HEK293 (cell line): ENCODE data around the gene GABBR2.
A peak's percentile ranks its signal among the peaks of the same experiment; 100 is the strongest.

ENCODE experiments used
- BCL11A ChIP-seq: fragments of 450-650 bp; formaldehyde crosslinking; IDR thresholded peaks from 2 replicates; pipeline ENCODE4 v1.5.1; 2016; ENCODE audit warnings: low read depth, missing biosample characterization, missing genetic modification characterization
- IKZF3 ChIP-seq: fragments of 450-650 bp; IDR thresholded peaks from 2 replicates; pipeline ENCODE4 v1.5.0; 2018; ENCODE audit warnings: missing biosample characterization, mild to moderate bottlenecking, missing genetic modification characterization, moderate library complexity
- KLF17 ChIP-seq: fragments of 450-650 bp; formaldehyde crosslinking; IDR thresholded peaks from 2 replicates; pipeline ENCODE4 v1.5.1; 2016; ENCODE audit warnings: missing biosample characterization, missing genetic modification characterization
- MYNN ChIP-seq: fragments of 450-650 bp; formaldehyde crosslinking; IDR thresholded peaks from 2 replicates; pipeline ENCODE4 v1.5.1; 2016; ENCODE audit warnings: missing biosample characterization, missing genetic modification characterization, borderline replicate concordance
- PATZ1 ChIP-seq: fragments of 450-650 bp; formaldehyde crosslinking; IDR thresholded peaks from 2 replicates; pipeline ENCODE4 v1.5.1; 2016; ENCODE audit warnings: missing biosample characterization, missing genetic modification characterization
- REPIN1 ChIP-seq: fragments of 450-650 bp; formaldehyde crosslinking; IDR thresholded peaks from 2 replicates; pipeline ENCODE4 v1.5.1; 2017; ENCODE audit warnings: missing biosample characterization, missing genetic modification characterization, low read depth
- SP3 ChIP-seq: fragments of 450-650 bp; formaldehyde crosslinking; IDR thresholded peaks from 2 replicates; pipeline ENCODE4 v1.5.1; 2016; ENCODE audit warnings: missing biosample characterization, missing genetic modification characterization
- ZBTB1 ChIP-seq: fragments of 450-650 bp; formaldehyde crosslinking; IDR thresholded peaks from 2 replicates; pipeline ENCODE4 v1.5.1; 2016; ENCODE audit warnings: missing biosample characterization, missing genetic modification characterization
- ZBTB26 ChIP-seq: fragments of 450-650 bp; formaldehyde crosslinking; optimal IDR thresholded peaks from 2 replicates; pipeline ENCODE3; 2016; ENCODE audit warnings: missing biosample characterization, mild to moderate bottlenecking, missing genetic modification characterization
- ZBTB48 ChIP-seq: fragments of 450-650 bp; formaldehyde crosslinking; IDR thresholded peaks from 2 replicates; pipeline ENCODE4 v1.5.1; 2016; ENCODE audit warnings: missing biosample characterization, missing genetic modification characterization
- ZFP3 ChIP-seq: fragments of 450-650 bp; formaldehyde crosslinking; IDR thresholded peaks from 2 replicates; pipeline ENCODE4 v1.5.1; 2016; ENCODE audit warnings: low read depth, missing biosample characterization, missing genetic modification characterization
- ZNF132 ChIP-seq: fragments of 450-650 bp; formaldehyde crosslinking; IDR thresholded peaks from 2 replicates; pipeline ENCODE4 v1.5.1; 2017; ENCODE audit warnings: missing biosample characterization, missing genetic modification characterization, borderline replicate concordance
- ZNF157 ChIP-seq: fragments of 450-650 bp; formaldehyde crosslinking; IDR thresholded peaks from 2 replicates; pipeline ENCODE4 v1.5.1; 2016; ENCODE audit warnings: missing biosample characterization, missing genetic modification characterization
- ZNF19 ChIP-seq: fragments of 450-650 bp; formaldehyde crosslinking; IDR thresholded peaks from 2 replicates; pipeline ENCODE4; 2016; ENCODE audit warnings: missing biosample characterization, missing genetic modification characterization, low read depth
- ZNF202 ChIP-seq: fragments of 450-650 bp; formaldehyde crosslinking; IDR thresholded peaks from 2 replicates; pipeline ENCODE4 v1.5.1; 2016; ENCODE audit warnings: missing biosample characterization, missing genetic modification characterization, borderline replicate concordance
- ZNF24 ChIP-seq: fragments of 450-650 bp; formaldehyde crosslinking; IDR thresholded peaks from 2 replicates; pipeline ENCODE4 v1.5.1; 2016; ENCODE audit warnings: missing biosample characterization, missing genetic modification characterization
- ZNF266 ChIP-seq: fragments of 450-650 bp; formaldehyde crosslinking; IDR thresholded peaks from 2 replicates; pipeline ENCODE4 v1.5.1; 2016; ENCODE audit warnings: missing biosample characterization, missing genetic modification characterization, low read depth
- ZNF292 ChIP-seq: fragments of 450-650 bp; formaldehyde crosslinking; IDR thresholded peaks from 2 replicates; pipeline ENCODE4 v1.5.1; 2016; ENCODE audit warnings: low read depth, missing biosample characterization, missing genetic modification characterization, borderline replicate concordance
- ZNF335 ChIP-seq: fragments of 450-650 bp; formaldehyde crosslinking; conservative IDR thresholded peaks from 2 replicates; pipeline ENCODE4 v1.5.1; 2016; ENCODE audit warnings: missing biosample characterization, missing genetic modification characterization
- ZNF350 ChIP-seq: fragments of 450-650 bp; formaldehyde crosslinking; IDR thresholded peaks from 2 replicates; pipeline ENCODE4 v1.5.0; 2017; ENCODE audit warnings: missing biosample characterization, mild to moderate bottlenecking, missing genetic modification characterization
- ZNF394 ChIP-seq: fragments of 450-650 bp; formaldehyde crosslinking; IDR thresholded peaks from 2 replicates; pipeline ENCODE4 v1.5.1; 2016; ENCODE audit warnings: missing biosample characterization, missing genetic modification characterization, mild to moderate bottlenecking, moderate library complexity, borderline replicate concordance
- ZNF513 ChIP-seq: fragments of 450-650 bp; IDR thresholded peaks from 2 replicates; pipeline ENCODE4 v1.5.1; 2018; ENCODE audit warnings: missing biosample characterization, missing genetic modification characterization
- ZNF529 ChIP-seq: fragments of 450-650 bp; formaldehyde crosslinking; IDR thresholded peaks from 2 replicates; pipeline ENCODE4 v1.5.1; 2017; ENCODE audit warnings: missing genetic modification characterization, missing biosample characterization; ENCODE audit not compliant: insufficient replicate concordance
- ZNF555 ChIP-seq: fragments of 450-650 bp; formaldehyde crosslinking; conservative IDR thresholded peaks from 2 replicates; pipeline ENCODE4 v1.5.1; 2017; ENCODE audit warnings: missing biosample characterization, mild to moderate bottlenecking, missing genetic modification characterization, inconsistent platforms
- ZNF585B ChIP-seq: fragments of 450-650 bp; formaldehyde crosslinking; IDR thresholded peaks from 2 replicates; pipeline ENCODE4 v1.5.1; 2016; ENCODE audit warnings: missing biosample characterization, missing genetic modification characterization
- ZNF624 ChIP-seq: fragments of 450-650 bp; formaldehyde crosslinking; IDR thresholded peaks from 2 replicates; pipeline ENCODE4 v1.5.1; 2017; ENCODE audit warnings: missing biosample characterization, missing genetic modification characterization
- ZSCAN16 ChIP-seq: fragments of 450-650 bp; formaldehyde crosslinking; IDR thresholded peaks from 2 replicates; pipeline ENCODE4 v1.5.1; 2016; ENCODE audit warnings: missing biosample characterization, missing genetic modification characterization
- ZXDB ChIP-seq: fragments of 450-650 bp; formaldehyde crosslinking; IDR thresholded peaks from 2 replicates; pipeline ENCODE4 v1.5.1; 2016; ENCODE audit warnings: missing biosample characterization, missing genetic modification characterization
- TF ChIP-seq, protein P1 (sequence below): fragments of 450-650 bp; formaldehyde crosslinking; IDR thresholded peaks from 2 replicates; pipeline ENCODE4 v1.5.1; 2017; ENCODE audit warnings: missing biosample characterization, missing genetic modification characterization

GABBR2 gene

GRCh38 chr9:98255578-98256296 lies 453.0 kb downstream of the GABBR2 start, which contains the start of gene TBC1D2 (continued):
- TF ChIP-seq IKZF3 (tag by site-specific recombination) (no peak), ZSCAN16 (tag by site-specific recombination) (no peak), ZNF555 (no peak), ZFP3 (tag by site-specific recombination) (no peak), ZXDB (peak; percentile 95), ZNF585B (tag by site-specific recombination) (no peak), SP3 (tag by site-specific recombination) (peak; percentile 90), ZNF624 (tag by site-specific recombination) (no peak), ZNF394 (peak; percentile 74; the same call in 1 of the 2 replicates), ZBTB1 (no peak), ZBTB26 (tag by site-specific recombination) (peak; percentile 77), ZNF350 (tag by site-specific recombination) (no peak), REPIN1 (tag by site-specific recombination) (0 out of 2 replicates have a peak, but pooled peaks have one; percentile 62), ZNF157 (tag by site-specific recombination) (no peak), ZNF529 (tag by site-specific recombination) (no peak), MYNN (tag by site-specific recombination) (no peak), ZBTB48 (tag by site-specific recombination) (peak; percentile 71), ZNF513 (tag by site-specific recombination) (no peak), ZNF335 (tag by site-specific recombination) (peak; percentile 99), ZNF292 (no peak), ZNF266 (tag by site-specific recombination) (no peak), ZNF19 (tag by site-specific recombination) (no peak), KLF17 (tag by site-specific recombination) (0 out of 2 replicates have a peak, but pooled peaks have one; percentile 40), ZNF202 (no peak), ZNF24 (tag by site-specific recombination) (peak; percentile 46; the same call in 1 of the 2 replicates), ZNF132 (tag by site-specific recombination) (no peak), BCL11A (tag by site-specific recombination) (no peak), PATZ1 (peak; percentile 58)
- TF ChIP-seq, protein P1, sequence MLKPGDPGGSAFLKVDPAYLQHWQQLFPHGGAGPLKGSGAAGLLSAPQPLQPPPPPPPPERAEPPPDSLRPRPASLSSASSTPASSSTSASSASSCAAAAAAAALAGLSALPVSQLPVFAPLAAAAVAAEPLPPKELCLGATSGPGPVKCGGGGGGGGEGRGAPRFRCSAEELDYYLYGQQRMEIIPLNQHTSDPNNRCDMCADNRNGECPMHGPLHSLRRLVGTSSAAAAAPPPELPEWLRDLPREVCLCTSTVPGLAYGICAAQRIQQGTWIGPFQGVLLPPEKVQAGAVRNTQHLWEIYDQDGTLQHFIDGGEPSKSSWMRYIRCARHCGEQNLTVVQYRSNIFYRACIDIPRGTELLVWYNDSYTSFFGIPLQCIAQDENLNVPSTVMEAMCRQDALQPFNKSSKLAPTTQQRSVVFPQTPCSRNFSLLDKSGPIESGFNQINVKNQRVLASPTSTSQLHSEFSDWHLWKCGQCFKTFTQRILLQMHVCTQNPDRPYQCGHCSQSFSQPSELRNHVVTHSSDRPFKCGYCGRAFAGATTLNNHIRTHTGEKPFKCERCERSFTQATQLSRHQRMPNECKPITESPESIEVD = no peak
